Smooth muscle cell (in vitro differentiated cells): ENCODE results near the gene MYPN. TPM values are rescaled to one million over a fixed set of nuclear protein-coding genes. Genes with fewer than 3 reads are reported as not detected.

ENCODE experiments used
- DNase-seq: peaks from one replicate; lab custom pipeline; 2025; ENCODE audit not compliant: unreplicated experiment; lab: John Stamatoyannopoulos, UW
- H2AFZ ChIP-seq: fragments of 200-600 bp; sonication (generic); 2 replicates; pipeline ENCODE4 v1.6.0; 2016; ENCODE audit warnings: antibody characterized with exemption, low read depth, mild to moderate bottlenecking
- H3F3A ChIP-seq: fragments of 200-600 bp; sonication (generic); 2 replicates; pipeline ENCODE4 v1.6.0; 2017; ENCODE audit warnings: antibody characterized with exemption, low read depth
- H3K27ac ChIP-seq: fragments of 200-600 bp; sonication (generic); 2 replicates; pipeline ENCODE4 v1.5.1; 2016; ENCODE audit warnings: low read depth, mild to moderate bottlenecking
- H3K27me3 ChIP-seq: fragments of 200-600 bp; sonication (generic); 2 replicates; pipeline ENCODE4 v1.6.1; 2016; ENCODE audit warnings: low read depth, mild to moderate bottlenecking
- H3K36me3 ChIP-seq: fragments of 200-600 bp; sonication (generic); 2 replicates; pipeline ENCODE4 v1.5.1; 2016; ENCODE audit warnings: low read depth
- H3K4me1 ChIP-seq: fragments of 200-600 bp; sonication (generic); 2 replicates; pipeline ENCODE4 v1.5.1; 2016; ENCODE audit warnings: low read depth
- H3K4me2 ChIP-seq: fragments of 200-600 bp; sonication (generic); 2 replicates; pipeline ENCODE4 v1.6.0; 2016; ENCODE audit warnings: mild to moderate bottlenecking
- H3K4me3 ChIP-seq: fragments of 200-600 bp; sonication (generic); 2 replicates; pipeline ENCODE4 v1.5.1; 2016; ENCODE audit warnings: mild to moderate bottlenecking
- H3K79me2 ChIP-seq: fragments of 200-600 bp; sonication (generic); 2 replicates; pipeline ENCODE4 v1.6.0; 2016; ENCODE audit warnings: low read depth, mild to moderate bottlenecking
- H3K9ac ChIP-seq: fragments of 200-600 bp; sonication (generic); 2 replicates; pipeline ENCODE4 v1.6.0; 2016; ENCODE audit warnings: low read depth
- H3K9me3 ChIP-seq: fragments of 200-600 bp; sonication (generic); replicated peaks from 2 replicates; pipeline ENCODE4 v1.5.1; 2016; ENCODE audit warnings: low read depth
- H4K20me1 ChIP-seq: fragments of 200-600 bp; sonication (generic); 2 replicates; pipeline ENCODE4 v1.6.0; 2016; ENCODE audit warnings: low read depth
- WGBS: methylation state at CpG from one replicate; pipeline ENCODE4 v1.1.7; 2016; ENCODE audit warnings: low lambda C conversion rate; 5-methylcytosine and 5-hydroxymethylcytosine counted together
- polyA plus RNA-seq: library from polyadenylated mRNA; unstranded; fragments of >200 nt; fragmentation: Nextera tagmentation; extraction: Ambion mirVana; gene quantifications from 2 replicates; pipeline ENCODE4 v1.2.1, GENCODE V29; 2016
- total RNA-seq: library from RNA; depleted of rRNA; stranded (reverse); fragments of >200 nt; gene quantifications from 2 replicates; pipeline ENCODE4 v1.2.3, GENCODE V29; 2014
- TF ChIP-seq, protein P1 (sequence below): fragments of 200-600 bp; sonication (generic); IDR thresholded peaks from 2 replicates; pipeline ENCODE4 v1.5.1; 2017; ENCODE audit warnings: borderline replicate concordance, mild to moderate bottlenecking, antibody characterized with exemption; ENCODE audit not compliant: insufficient read depth, poor library complexity, severe bottlenecking

The MYPN gene
- total and polyA plus RNA-seq, 2 experiments from 2014 or later: 0.03 to 0.13 TPM

DNA sequence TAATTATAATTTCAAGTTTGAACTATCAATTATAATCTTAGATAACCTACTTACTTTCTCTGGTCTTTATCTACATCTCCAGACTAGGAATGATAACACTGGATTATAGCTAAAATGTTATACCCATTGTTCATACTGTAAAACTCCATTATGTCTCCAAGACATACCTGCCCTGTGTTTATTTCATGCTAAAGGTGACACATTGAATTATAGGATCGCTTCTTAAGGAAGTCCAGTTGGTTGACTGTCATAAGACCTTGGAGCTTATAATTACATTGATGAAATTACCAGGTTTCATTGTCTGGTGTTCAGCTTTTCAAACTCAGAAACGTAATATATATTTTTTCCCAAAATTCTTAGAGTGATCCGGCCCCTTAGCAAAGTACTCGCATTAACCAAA, 18.7 kb upstream of the MYPN start:
- Histone ChIP-seq H3K4me3 (no peak overlapping the region), H3K9ac (no peak overlapping the region), H2AFZ (no peak overlapping the region), H3K79me2 (no peaks in the 10 kb centered on the region), H3K4me1 (no peaks in the 10 kb centered on the region), H3K27ac (no peak overlapping the region), H3K4me2 (no peak overlapping the region), H3K27me3 (no peaks in the 10 kb centered on the region), H4K20me1 (no peaks in the 10 kb centered on the region), H3F3A (no peaks in the 10 kb centered on the region), H3K9me3 (no peaks in the 10 kb centered on the region), H3K36me3 (no peaks in the 10 kb centered on the region)
- no peak for DNase-seq
- TF ChIP-seq, protein P1, sequence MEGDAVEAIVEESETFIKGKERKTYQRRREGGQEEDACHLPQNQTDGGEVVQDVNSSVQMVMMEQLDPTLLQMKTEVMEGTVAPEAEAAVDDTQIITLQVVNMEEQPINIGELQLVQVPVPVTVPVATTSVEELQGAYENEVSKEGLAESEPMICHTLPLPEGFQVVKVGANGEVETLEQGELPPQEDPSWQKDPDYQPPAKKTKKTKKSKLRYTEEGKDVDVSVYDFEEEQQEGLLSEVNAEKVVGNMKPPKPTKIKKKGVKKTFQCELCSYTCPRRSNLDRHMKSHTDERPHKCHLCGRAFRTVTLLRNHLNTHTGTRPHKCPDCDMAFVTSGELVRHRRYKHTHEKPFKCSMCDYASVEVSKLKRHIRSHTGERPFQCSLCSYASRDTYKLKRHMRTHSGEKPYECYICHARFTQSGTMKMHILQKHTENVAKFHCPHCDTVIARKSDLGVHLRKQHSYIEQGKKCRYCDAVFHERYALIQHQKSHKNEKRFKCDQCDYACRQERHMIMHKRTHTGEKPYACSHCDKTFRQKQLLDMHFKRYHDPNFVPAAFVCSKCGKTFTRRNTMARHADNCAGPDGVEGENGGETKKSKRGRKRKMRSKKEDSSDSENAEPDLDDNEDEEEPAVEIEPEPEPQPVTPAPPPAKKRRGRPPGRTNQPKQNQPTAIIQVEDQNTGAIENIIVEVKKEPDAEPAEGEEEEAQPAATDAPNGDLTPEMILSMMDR: no peak
- WGBS: 97% methylated on average over 4 of the region's 4 CpGs

DNA sequence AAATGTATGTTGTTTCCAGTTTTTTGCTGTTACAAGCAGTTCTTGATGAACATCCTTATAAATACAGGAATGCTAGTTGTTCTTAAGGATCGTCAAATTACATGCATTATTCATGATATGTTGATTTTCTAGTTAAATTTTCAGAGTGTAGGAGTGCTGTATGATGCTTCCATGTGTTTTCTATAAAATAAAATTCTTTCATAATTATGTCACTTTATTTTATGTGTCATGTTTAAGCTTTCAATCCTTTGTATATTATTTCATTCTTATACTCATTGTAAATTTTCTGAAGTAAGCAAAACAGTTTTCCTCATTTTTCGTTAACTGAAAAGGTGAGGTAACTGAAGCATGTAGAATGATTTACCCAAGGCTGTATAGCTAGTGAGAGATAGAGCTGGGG, 16.8 kb upstream of the MYPN start:
- TF ChIP-seq, protein P1: no peak
- H3K27ac ChIP-seq: no peak overlapping the region

DNA sequence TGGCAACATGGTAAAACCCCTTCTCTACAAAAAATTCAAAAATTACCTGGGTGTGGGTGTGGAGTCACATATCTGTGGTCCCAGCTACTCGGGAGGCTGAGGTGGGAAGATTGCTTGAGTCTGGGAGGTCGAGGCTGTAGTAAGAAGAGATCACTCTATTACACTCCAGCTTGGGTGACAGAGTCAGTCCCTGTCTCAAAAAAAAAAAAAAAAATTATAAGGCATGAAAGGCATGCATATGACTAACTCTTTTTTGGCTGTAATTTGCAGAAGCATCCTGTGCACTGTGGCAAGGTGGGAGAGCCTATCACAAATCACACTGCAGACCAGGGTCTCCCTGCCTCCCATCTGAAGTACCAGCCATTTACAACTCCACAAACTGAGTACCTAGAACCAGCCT, 14.1 kb upstream of the MYPN start:
- TF ChIP-seq, protein P1: no peak
- peak overlapping the region; percentile 80 for H2AFZ ChIP-seq
- peak overlapping the region; percentile 80 for H3K27ac ChIP-seq
- no peak overlapping the region for H3K4me3 ChIP-seq
- H3K9ac ChIP-seq: no peak overlapping the region
- WGBS: 54% methylated on average over 2 of the region's 2 CpGs
- H3K36me3 ChIP-seq: no peaks in the 10 kb centered on the region
- no peak for DNase-seq
- no peaks in the 10 kb centered on the region for H3K27me3 ChIP-seq
- H3K4me1 ChIP-seq: no peaks in the 10 kb centered on the region
- H3K9me3 ChIP-seq: no peaks in the 10 kb centered on the region
- peaks cover 3% of the 10 kb centered on the region for H3F3A ChIP-seq
- H4K20me1 ChIP-seq: no peaks in the 10 kb centered on the region
- no peaks in the 10 kb centered on the region for H3K79me2 ChIP-seq
- no peak overlapping the region for H3K4me2 ChIP-seq

More for the DNA sequence above, 16.8 kb upstream of the MYPN start:
- Histone ChIP-seq H3K4me1 (no peaks in the 10 kb centered on the region), H3K36me3 (no peaks in the 10 kb centered on the region), H3K27me3 (no peaks in the 10 kb centered on the region), H3K4me2 (no peak overlapping the region), H3K9ac (no peak overlapping the region), H3K4me3 (no peak overlapping the region), H3K79me2 (no peaks in the 10 kb centered on the region), H3F3A (no peaks in the 10 kb centered on the region), H3K9me3 (no peaks in the 10 kb centered on the region), H4K20me1 (no peaks in the 10 kb centered on the region), H2AFZ (no peak overlapping the region)
- WGBS: 90% methylated on average over 2 of the region's 2 CpGs
- no peak for DNase-seq

DNA sequence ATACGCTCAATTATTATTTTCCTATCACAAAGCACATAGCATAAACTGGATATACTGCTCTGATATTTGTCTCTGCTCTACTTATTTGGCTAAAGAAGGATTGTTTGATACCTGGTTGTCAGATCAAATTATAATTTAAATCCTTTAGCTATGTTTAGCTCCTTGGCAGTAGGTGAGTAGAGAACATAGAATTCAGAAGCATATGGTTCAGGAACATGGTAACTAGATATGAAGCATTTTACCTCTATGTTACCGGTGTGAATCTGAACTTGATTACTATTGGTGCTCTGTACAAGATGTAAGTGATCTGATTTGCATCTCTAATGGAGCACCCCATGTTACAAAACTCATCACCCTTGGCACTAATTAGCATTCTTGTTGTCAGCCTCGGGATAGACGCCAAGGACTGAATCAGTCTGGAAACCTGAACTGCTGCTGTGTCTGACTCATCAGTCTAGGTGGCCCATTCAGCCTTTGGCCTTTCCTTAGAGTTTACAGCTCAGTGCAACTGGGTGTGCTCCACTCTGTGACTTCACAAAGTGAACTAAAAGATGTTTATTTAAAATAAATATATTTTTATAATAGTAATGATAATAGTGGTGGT, 12.3 kb upstream of the MYPN start:
- Histone ChIP-seq H3K4me2 (no peak overlapping the region), H3K27ac (peak overlapping the region; percentile 63)
- TF ChIP-seq, protein P1: no peak

More for the DNA sequence above, 12.3 kb upstream of the MYPN start:
- H3K9ac ChIP-seq: no peak overlapping the region
- H3K79me2 ChIP-seq: no peaks in the 10 kb centered on the region
- H3K4me3 ChIP-seq: no peak overlapping the region
- no peaks in the 10 kb centered on the region for H3K27me3 ChIP-seq
- no peaks in the 10 kb centered on the region for H3K4me1 ChIP-seq
- H3K36me3 ChIP-seq: no peaks in the 10 kb centered on the region
- no peak overlapping the region for H2AFZ ChIP-seq
- H3F3A ChIP-seq: peaks cover 4% of the 10 kb centered on the region
- H3K9me3 ChIP-seq: no peaks in the 10 kb centered on the region
- WGBS: 39% methylated on average over 4 of the region's 4 CpGs
- DNase-seq: no peak
- no peaks in the 10 kb centered on the region for H4K20me1 ChIP-seq
